ENCODE measurements around the gene TOMT.

- TF ChIP-seq, protein P1, sequence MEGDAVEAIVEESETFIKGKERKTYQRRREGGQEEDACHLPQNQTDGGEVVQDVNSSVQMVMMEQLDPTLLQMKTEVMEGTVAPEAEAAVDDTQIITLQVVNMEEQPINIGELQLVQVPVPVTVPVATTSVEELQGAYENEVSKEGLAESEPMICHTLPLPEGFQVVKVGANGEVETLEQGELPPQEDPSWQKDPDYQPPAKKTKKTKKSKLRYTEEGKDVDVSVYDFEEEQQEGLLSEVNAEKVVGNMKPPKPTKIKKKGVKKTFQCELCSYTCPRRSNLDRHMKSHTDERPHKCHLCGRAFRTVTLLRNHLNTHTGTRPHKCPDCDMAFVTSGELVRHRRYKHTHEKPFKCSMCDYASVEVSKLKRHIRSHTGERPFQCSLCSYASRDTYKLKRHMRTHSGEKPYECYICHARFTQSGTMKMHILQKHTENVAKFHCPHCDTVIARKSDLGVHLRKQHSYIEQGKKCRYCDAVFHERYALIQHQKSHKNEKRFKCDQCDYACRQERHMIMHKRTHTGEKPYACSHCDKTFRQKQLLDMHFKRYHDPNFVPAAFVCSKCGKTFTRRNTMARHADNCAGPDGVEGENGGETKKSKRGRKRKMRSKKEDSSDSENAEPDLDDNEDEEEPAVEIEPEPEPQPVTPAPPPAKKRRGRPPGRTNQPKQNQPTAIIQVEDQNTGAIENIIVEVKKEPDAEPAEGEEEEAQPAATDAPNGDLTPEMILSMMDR (IDR thresholded peaks at IDR 0.05): peak in 3 of 4 experiments; percentile 40 to 80 (median 80)
- peak; percentile 65 to 71 for TF ChIP-seq POLR2A (IDR thresholded peaks at IDR 0.05)
- no peak for TF ChIP-seq EP300 (IDR thresholded peaks at IDR 0.05)
- peak; percentile 84 for TF ChIP-seq POLR2AphosphoS5 (IDR thresholded peaks at IDR 0.05)
Observed at GRCh38 chr11:72102946-72103753, 2.6 kb upstream of the TOMT start, which contains the start of gene LAMTOR1.
